Ureter (tissue), 1 donor: Measurements from ENCODE around the gene POU2F1. TPM values are rescaled to one million over a fixed set of nuclear protein-coding genes. Genes with fewer than 3 reads are reported as not detected.

Experiments
- DNase-seq: peaks from one replicate; pipeline ENCODE4 v3.0.0-alpha.2; 2020; ENCODE audit warnings: low spot score
- total RNA-seq: library from RNA; stranded (reverse); gene quantifications from one replicate; pipeline ENCODE4 v1.2.4, GENCODE V29; 2023
- donor health status: DM: yes; HTN: yes; CAD: no.

Gene POU2F1
- total RNA-seq, 1 donor from 2014 or later = 31.5 TPM

GRCh38 chr1:167467126-167467710, 246.5 kb downstream of the POU2F1 start:
- no peak for DNase-seq

GRCh38 chr1:167467752-167468151, 247.1 kb downstream of the POU2F1 start:
- DNase-seq = no peak

- no peak for DNase-seq
Measured at GRCh38 chr1:167469280-167469965, 248.7 kb downstream of the POU2F1 start.

- no peak for DNase-seq
Measured at GRCh38 chr1:167471568-167471967, 250.9 kb downstream of the POU2F1 start.

- DNase-seq = no peak
Measured at GRCh38 chr1:167472752-167473521, 252.3 kb downstream of the POU2F1 start.

GRCh38 chr1:167473761-167474160, 253.1 kb downstream of the POU2F1 start:
- no peak for DNase-seq

- no peak for DNase-seq
Measured at GRCh38 chr1:167474191-167474641, 253.5 kb downstream of the POU2F1 start.

- DNase-seq = no peak
Measured at GRCh38 chr1:167476061-167476460, 255.4 kb downstream of the POU2F1 start.

Other genes with a start within 250 kb of the POU2F1 start
- gene ILDR2, start 245.3 kb upstream of the POU2F1 start, total RNA-seq = 14.2 TPM
- gene MAEL, start 231.6 kb upstream of the POU2F1 start, total RNA-seq = 1.1 TPM
- gene GPA33, start 130.5 kb upstream of the POU2F1 start, total RNA-seq = 0.16 TPM
- gene STYXL2, start 126.8 kb upstream of the POU2F1 start, total RNA-seq = not detected